ENCODE results near the gene SURF2.
A peak's percentile ranks its signal among the peaks of the same experiment; 100 is the strongest.

The SURF2 gene

GRCh38 chr9:133341369-133342068 lies 14.8 kb upstream of the SURF2 start:
- TF ChIP-seq, protein P1, sequence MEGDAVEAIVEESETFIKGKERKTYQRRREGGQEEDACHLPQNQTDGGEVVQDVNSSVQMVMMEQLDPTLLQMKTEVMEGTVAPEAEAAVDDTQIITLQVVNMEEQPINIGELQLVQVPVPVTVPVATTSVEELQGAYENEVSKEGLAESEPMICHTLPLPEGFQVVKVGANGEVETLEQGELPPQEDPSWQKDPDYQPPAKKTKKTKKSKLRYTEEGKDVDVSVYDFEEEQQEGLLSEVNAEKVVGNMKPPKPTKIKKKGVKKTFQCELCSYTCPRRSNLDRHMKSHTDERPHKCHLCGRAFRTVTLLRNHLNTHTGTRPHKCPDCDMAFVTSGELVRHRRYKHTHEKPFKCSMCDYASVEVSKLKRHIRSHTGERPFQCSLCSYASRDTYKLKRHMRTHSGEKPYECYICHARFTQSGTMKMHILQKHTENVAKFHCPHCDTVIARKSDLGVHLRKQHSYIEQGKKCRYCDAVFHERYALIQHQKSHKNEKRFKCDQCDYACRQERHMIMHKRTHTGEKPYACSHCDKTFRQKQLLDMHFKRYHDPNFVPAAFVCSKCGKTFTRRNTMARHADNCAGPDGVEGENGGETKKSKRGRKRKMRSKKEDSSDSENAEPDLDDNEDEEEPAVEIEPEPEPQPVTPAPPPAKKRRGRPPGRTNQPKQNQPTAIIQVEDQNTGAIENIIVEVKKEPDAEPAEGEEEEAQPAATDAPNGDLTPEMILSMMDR (IDR thresholded peaks at IDR 0.05): no peak

DNA sequence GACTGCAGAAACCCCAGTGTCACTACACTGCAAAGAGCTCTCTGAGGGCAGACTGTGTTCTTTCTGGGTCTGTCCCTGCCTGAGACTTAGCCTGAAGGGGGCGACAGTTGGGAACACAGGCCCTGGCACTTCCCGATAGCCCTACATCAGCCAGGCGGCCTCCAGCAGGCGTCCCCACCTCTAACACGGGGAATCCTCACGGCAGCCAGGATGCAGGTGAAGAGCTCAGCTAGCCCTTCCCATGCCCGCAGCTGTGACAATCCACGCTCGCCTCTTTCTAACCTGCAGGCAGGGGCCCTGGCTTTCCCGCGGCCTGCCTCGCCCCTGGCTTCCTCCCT lies 14.3 kb upstream of the SURF2 start:
- TF ChIP-seq, protein P1 (IDR thresholded peaks at IDR 0.05): peak; percentile 16; the same call in 1 of the 2 replicates

DNA sequence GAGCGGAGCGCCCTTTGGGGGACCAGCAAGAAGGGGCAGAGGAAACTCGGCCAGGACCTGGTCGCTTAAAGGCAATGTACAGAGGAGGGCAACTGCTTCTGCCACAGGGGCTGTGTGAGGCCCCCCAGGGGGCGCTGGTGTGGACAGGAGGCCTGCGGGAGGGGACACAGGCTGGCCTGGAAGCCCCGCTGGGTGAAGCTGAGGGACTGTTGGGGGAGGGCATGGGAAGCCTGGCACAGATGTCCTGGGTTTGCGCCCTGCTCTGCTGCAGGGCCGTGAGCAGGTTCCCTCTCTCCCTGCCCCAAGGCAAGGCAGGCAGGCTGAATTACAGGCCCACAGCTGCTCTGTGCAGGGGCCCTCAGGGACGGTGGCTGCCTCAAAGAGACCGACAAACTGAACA lies 13.8 kb upstream of the SURF2 start:
- TF ChIP-seq, protein P1 (IDR thresholded peaks at IDR 0.05): no peak

- TF ChIP-seq, protein P1 (IDR thresholded peaks at IDR 0.05): no peak
These were observed 12.3 kb upstream of the SURF2 start for GRCh38 chr9:133344071-133344470.

- TF ChIP-seq, protein P1 (IDR thresholded peaks at IDR 0.05): no peak
These were observed 11.4 kb upstream of the SURF2 start for GRCh38 chr9:133344979-133345378.

DNA sequence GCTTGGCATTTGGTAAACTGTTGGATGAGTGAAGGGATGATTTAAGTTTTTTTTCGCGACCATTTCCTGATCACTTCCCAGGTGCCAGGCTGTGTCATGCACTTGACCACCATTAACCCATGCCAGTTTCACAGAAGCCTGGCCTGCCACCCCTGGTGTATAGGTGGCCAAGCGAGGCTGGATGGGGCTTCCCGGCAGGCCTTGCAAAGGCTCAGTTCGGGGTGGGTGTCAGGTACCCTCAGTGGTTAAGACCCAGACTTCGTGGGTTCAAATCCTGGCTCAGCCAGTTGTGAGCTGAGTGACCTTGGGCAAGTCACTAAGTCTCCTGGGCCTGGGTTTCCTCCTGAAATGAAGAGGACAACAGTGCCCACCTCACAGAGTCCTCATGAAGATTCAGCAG lies 10.8 kb upstream of the SURF2 start:
- TF ChIP-seq, protein P1 (IDR thresholded peaks at IDR 0.05): no peak

DNA sequence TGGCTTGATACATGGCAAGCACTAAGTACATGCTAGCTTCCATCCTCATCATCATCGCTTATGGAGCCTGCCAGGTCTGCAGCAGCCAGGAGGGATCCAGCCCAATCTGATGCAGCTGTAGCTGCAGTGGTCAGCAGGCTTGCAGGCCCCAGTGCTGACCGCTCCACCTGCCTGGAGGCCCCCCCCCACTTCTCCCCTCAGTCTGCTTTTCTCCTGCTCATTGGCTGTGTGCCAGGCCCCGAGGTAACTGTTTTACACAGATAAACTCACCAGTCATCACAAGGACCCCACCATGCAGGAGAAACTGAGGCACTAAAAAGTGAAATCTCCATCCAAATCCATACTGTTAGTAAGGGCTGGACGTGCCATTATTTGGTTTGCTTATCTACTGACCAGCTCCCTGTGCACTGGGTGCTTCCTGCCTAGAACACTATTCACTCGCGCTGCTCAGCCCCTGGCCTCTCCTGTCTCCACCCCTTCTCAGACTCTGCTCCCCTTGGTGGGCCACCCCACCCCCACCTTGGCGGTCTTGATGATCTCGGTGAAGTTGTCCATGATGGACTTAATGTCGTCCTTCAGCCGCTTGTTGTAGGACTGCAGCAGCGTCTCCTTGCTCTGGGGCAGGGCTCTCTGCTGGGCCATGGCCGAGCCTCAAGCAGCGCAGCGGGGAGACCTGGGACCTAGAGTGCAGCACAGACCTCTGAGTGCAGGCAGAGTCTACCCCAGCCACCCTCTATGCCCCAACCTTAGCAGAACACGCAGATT lies 10.1 kb upstream of the SURF2 start:
- TF ChIP-seq, protein P1 (IDR thresholded peaks at IDR 0.05): no peak

Data from LNCAP (cell line).